CD4-positive, alpha-beta memory T cell (primary cell): Measurements from ENCODE around the gene RNASE4. TPM values are rescaled to one million over a fixed set of nuclear protein-coding genes. Genes with fewer than 3 reads are reported as not detected.

ENCODE experiments used
- CTCF ChIA-PET: fragments of 350-600 bp; sonication (Branson Sonifier 250); formaldehyde crosslinking; loops from one replicate; lab custom pipeline; 2021; ENCODE audit warnings: inconsistent platforms; ENCODE audit not compliant: partially characterized antibody; lab: Charles Lee
- POLR2A ChIA-PET: fragments of 350-600 bp; sonication (Branson Sonifier 250); formaldehyde crosslinking; loops from one replicate; lab custom pipeline; 2021; ENCODE audit not compliant: partially characterized antibody; lab: Charles Lee
- DNase-seq, 5 donors: peaks; one replicate each; pipeline versions ENCODE4 v3.0.0 to v3.0.0-alpha.2; 2020 to 2022; ENCODE audit warnings: mixed read lengths in 1 of 5
- H3K27ac ChIP-seq: one replicate; pipeline ENCODE4 v1.7.0; 2013; ENCODE audit warnings: low read depth, low read length
- H3K27me3 ChIP-seq: 2 replicates; pipeline ENCODE4 v1.7.0; 2013; ENCODE audit warnings: mild to moderate bottlenecking, low read length, moderate library complexity; ENCODE audit not compliant: insufficient read depth
- H3K36me3 ChIP-seq: 2 replicates; pipeline ENCODE4 v1.7.0; 2013; ENCODE audit warnings: mild to moderate bottlenecking, low read length, moderate library complexity; ENCODE audit not compliant: insufficient read depth
- H3K4me1 ChIP-seq: 2 replicates; pipeline ENCODE4 v1.7.0; 2013; ENCODE audit warnings: mild to moderate bottlenecking, low read length, moderate library complexity; ENCODE audit not compliant: insufficient read depth
- H3K4me3 ChIP-seq, 2 donors: one replicate each; pipeline ENCODE4 v1.7.0; 2013; ENCODE audit warnings: low read length in 2 of 2, mild to moderate bottlenecking in 1 of 2
- H3K9me3 ChIP-seq, 2 donors: one replicate each; pipeline ENCODE4 v1.7.0; 2013; ENCODE audit warnings: low read length in 2 of 2, control low read depth in 1 of 2; ENCODE audit not compliant: control insufficient read depth in 1 of 2
- H3K27ac Mint-ChIP-seq, 7 donors: one replicate each; pipeline ENCODE4 v1.8.0; 2020 to 2021; ENCODE audit warnings: mixed read lengths in 7 of 7, mild to moderate bottlenecking in 6 of 7, inconsistent platforms in 3 of 7, moderate library complexity in 3 of 7
- H3K27me3 Mint-ChIP-seq, 2 donors: one replicate each; pipeline ENCODE4 v1.8.0; 2020 to 2021; ENCODE audit warnings: mixed read lengths in 2 of 2
- H3K36me3 Mint-ChIP-seq, 2 donors: one replicate each; pipeline ENCODE4 v1.8.0; 2020 to 2021; ENCODE audit warnings: mixed read lengths in 2 of 2, inconsistent platforms in 1 of 2, mild to moderate bottlenecking in 1 of 2
- H3K4me1 Mint-ChIP-seq, 4 donors: one replicate each; pipeline ENCODE4 v1.8.0; 2020 to 2021; ENCODE audit warnings: mixed read lengths in 4 of 4, mild to moderate bottlenecking in 1 of 4
- H3K4me3 Mint-ChIP-seq, 8 donors: one replicate each; pipeline ENCODE4 v1.8.0; 2020 to 2021; ENCODE audit warnings: mixed read lengths in 8 of 8, mild to moderate bottlenecking in 7 of 8, moderate library complexity in 6 of 8, inconsistent platforms in 3 of 8
- H3K9me3 Mint-ChIP-seq, 8 donors: one replicate each; pipeline ENCODE4 v1.8.0; 2020 to 2021; ENCODE audit warnings: mixed read lengths in 8 of 8, mild to moderate bottlenecking in 5 of 8, inconsistent platforms in 3 of 8, moderate library complexity in 1 of 8
- intact Hi-C: fragments of 100-400 bp; cut with micrococcal nuclease; formaldehyde crosslinking; loops from one replicate; pipeline ENCODE4 v1.15.1; 2023
- polyA plus RNA-seq, 2 donors: library from polyadenylated mRNA; unstranded; fragments of 300-500 nt; fragmentation: Illumina TruSeq; gene quantifications; one replicate each; pipeline ENCODE4 v1.2.3, GENCODE V29; 2021
- total RNA-seq, 2 experiments: library from RNA; stranded (reverse); gene quantifications; one replicate each; pipeline ENCODE4 v1.2.3, GENCODE V29; 2021

The RNASE4 gene
- total and polyA plus RNA-seq, 4 experiments from 2014 or later: 1.6 to 2.6 (median 2.3) TPM

DNA sequence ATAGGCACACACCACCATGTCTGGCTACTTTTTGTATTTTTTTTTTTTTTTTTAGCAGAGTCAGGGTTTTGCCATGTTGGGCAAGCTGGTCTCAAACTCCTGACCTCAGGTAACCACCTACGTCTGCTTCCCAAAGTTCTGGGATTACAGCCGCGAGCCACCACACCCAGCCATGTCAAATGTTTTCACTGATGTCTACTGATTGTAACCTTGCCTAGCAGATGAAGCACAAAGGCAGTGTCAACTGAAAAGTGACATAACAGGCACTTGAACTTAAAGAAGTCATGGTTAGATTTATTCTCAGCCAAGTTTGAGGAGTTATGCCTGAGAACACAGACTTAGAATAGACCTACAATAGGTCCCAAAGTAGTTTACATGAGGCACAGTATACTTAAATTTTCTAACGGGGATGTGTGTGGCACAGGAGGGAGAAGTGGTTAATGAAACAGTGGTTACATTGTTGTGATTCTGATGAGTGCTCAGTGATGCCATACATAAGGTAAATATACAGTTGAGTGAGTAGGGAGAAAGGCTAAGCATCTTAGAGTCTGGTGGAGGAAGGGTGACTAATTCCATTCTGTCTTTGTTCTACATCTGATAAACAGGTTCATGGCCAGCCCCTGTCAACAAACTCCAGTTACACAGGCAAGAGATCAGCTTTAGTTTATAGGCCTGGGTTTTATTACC, 12.6 kb upstream of the RNASE4 start:
- ChIA-PET CTCF (interaction anchor here (1.0 to 4.6 kb wide), 2 partner anchors 9 to 14 kb away, joined by 3 to 17 read pairs; no protein-coding TSS in a partner anchor), POLR2A (interaction anchor here (0.9 kb wide), 1 partner anchor 12 kb away, joined by 3 read pairs; the partner anchor contains the start of gene RNASE4)
- H3K4me1 ChIP-seq: peaks cover 16% of the 10 kb centered on the region
- no peak overlapping the region for H3K4me3 Mint-ChIP-seq
- peaks cover 9 to 19% (median 13%) of the 10 kb centered on the region in 4 donors for H3K4me1 Mint-ChIP-seq
- no peak overlapping the region for H3K4me3 ChIP-seq
- H3K9me3 ChIP-seq: no peaks in the 10 kb centered on the region
- no peaks in the 10 kb centered on the region for H3K27me3 Mint-ChIP-seq
- DNase-seq: no peak
- H3K36me3 ChIP-seq: no peaks in the 10 kb centered on the region
- no peaks in the 10 kb centered on the region for H3K9me3 Mint-ChIP-seq
- intact Hi-C loops: no loop called here
- H3K27me3 ChIP-seq: no peaks in the 10 kb centered on the region
- no peaks in the 10 kb centered on the region for H3K36me3 Mint-ChIP-seq
- no peak overlapping the region for H3K27ac Mint-ChIP-seq
- H3K27ac ChIP-seq: no peak overlapping the region

DNA sequence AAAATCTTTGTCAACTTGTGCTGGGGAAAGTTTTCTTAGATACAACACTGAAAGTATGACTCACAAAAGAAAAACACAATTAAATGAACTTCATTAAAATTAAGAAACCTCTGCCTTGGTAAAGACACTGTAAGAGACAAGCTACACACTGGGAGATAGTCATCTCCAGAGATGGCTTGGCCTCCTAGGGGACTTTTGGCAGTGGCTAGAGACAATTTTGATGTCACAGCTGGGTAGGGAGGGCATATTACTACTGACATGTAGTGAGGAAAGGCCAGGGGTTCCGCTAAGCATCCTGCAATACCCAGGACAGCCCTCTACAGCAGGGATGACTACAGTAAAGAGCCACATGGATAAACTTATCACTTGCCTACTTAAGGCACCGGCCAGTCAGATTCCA, 8.7 kb upstream of the RNASE4 start:
- CTCF ChIA-PET: interaction anchor here (0.8 to 11.0 kb wide), 2 partner anchors 10 to 15 kb away, joined by 3 to 87 read pairs; partner anchors contain the start of gene ANG
- Histone ChIP-seq H3K27me3 (no peaks in the 10 kb centered on the region), H3K4me1 (peaks cover 13% of the 10 kb centered on the region), H3K36me3 (no peaks in the 10 kb centered on the region), H3K9me3 (no peaks in the 10 kb centered on the region), H3K4me3 (no peak overlapping the region), H3K27ac (no peak overlapping the region)
- no peak for DNase-seq
- Mint-ChIP-seq H3K36me3 (no peaks in the 10 kb centered on the region), H3K4me1 (peaks cover 0 to 9% (median 4%) of the 10 kb centered on the region in 4 donors), H3K9me3 (no peaks in the 10 kb centered on the region), H3K4me3 (no peak overlapping the region), H3K27ac (no peak overlapping the region), H3K27me3 (no peaks in the 10 kb centered on the region)
- POLR2A ChIA-PET: no interaction called here
- intact Hi-C loops: no loop called here

DNA sequence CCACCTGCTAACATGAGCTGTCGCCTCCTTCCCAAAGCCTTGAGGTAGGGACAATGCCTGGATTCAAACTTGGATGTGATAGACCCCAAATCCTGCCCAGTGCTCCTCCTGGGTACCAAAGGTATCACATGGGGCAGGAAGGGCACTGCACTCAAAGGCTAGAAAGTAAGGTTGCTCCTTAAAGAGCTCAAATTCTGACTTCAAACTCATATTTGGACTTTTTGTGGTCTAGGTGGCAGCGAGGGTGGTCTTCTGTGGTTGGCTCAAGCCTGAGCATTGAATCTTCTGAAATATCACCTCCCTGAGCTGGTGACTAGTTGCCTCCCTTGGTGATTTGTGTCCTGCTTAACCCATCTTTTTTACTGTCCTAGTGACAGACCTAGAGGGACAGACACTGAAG, 8.3 kb upstream of the RNASE4 start:
- H3K4me1 ChIP-seq: peaks cover 17% of the 10 kb centered on the region
- peaks cover 0 to 13% (median 6%) of the 10 kb centered on the region in 4 donors for H3K4me1 Mint-ChIP-seq
- CTCF ChIA-PET: interaction anchor here (0.8 to 11.0 kb wide), 4 partner anchors 11 to 181 kb away, joined by 3 to 87 read pairs (median 4); partner anchors contain the start of gene ANG
- no peaks in the 10 kb centered on the region for H3K36me3 ChIP-seq
- no peaks in the 10 kb centered on the region for H3K27me3 Mint-ChIP-seq
- no peak overlapping the region for H3K27ac Mint-ChIP-seq
- H3K4me3 ChIP-seq: no peak overlapping the region
- H3K36me3 Mint-ChIP-seq: no peaks in the 10 kb centered on the region
- H3K4me3 Mint-ChIP-seq: no peak overlapping the region
- no peaks in the 10 kb centered on the region for H3K9me3 ChIP-seq
- H3K27ac ChIP-seq: no peak overlapping the region
- no peaks in the 10 kb centered on the region for H3K9me3 Mint-ChIP-seq
- POLR2A ChIA-PET: interaction anchor here (0.6 kb wide), 1 partner anchor 781 kb away, joined by 5 read pairs; no protein-coding TSS in a partner anchor
- intact Hi-C loops: no loop called here
- DNase-seq: no peak
- no peaks in the 10 kb centered on the region for H3K27me3 ChIP-seq

DNA sequence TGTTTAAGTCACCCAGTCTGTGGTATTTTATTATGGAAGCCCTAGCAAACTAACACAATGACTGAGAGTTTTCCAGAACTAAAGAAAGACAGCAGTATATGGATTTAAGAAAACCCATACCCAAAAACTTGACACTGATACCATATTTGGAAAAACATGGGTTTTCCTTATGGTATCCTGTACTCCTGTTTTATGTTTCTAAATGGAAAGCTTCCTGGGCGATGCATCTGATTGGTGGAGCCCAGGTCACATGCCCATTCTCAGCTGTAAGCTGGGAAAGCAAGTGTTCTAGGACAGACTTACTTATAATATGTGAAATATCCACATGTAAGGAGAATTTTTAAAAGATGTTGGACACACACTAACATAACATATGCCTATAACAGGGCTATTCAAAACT, 4.5 kb upstream of the RNASE4 start:
- peaks cover 0 to 6% (median 0%) of the 10 kb centered on the region in 8 donors for H3K9me3 Mint-ChIP-seq
- Histone ChIP-seq H3K4me3 (no peak overlapping the region), H3K36me3 (no peaks in the 10 kb centered on the region), H3K27me3 (no peaks in the 10 kb centered on the region), H3K4me1 (peaks cover 31% of the 10 kb centered on the region), H3K27ac (no peak overlapping the region), H3K9me3 (no peaks in the 10 kb centered on the region)
- no peak overlapping the region for H3K4me3 Mint-ChIP-seq
- H3K4me1 Mint-ChIP-seq: peaks cover 5 to 20% (median 12%) of the 10 kb centered on the region in 4 donors
- H3K36me3 Mint-ChIP-seq: no peaks in the 10 kb centered on the region
- intact Hi-C loops: loop anchor here (5.0 kb wide), 3 partner anchors 417 to 702 kb away; partner anchors contain the start of genes HNRNPC, SUPT16H and ZNF219
- peaks cover 0 to 8% of the 10 kb centered on the region in 2 donors for H3K27me3 Mint-ChIP-seq
- ChIA-PET POLR2A (interaction anchor here (0.5 to 6.8 kb wide), 7 partner anchors 12 to 1202 kb away, joined by 3 to 70 read pairs (median 43); partner anchors contain the start of gene PIP4P1), CTCF (interaction anchor here (1.1 to 21.1 kb wide), 5 partner anchors 11 to 291 kb away, joined by 3 to 349 read pairs (median 17); partner anchors contain the start of gene ANG)
- no peak for DNase-seq
- H3K27ac Mint-ChIP-seq: peak overlapping the region in 1 of 7 donors; percentile 57

DNA sequence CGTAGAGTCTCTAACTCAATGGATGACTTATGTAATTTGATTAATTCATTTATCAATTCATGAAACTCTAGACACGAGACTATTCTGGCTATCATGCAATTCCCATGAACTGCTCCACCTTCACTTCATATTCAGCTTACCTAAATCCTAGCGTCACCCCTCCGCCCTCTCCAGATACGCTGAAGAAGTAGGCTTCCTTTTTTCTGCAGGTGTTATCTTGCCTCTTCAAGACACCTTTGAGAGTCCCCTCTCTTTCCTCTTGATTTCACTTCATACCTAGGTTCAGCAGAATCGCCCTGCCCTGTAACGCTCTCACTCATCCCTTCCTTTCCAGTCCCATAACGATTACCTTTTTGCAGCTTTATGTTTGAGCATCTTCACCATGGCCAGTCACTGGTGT, 4.0 kb upstream of the RNASE4 start:
- Histone ChIP-seq H3K27me3 (no peaks in the 10 kb centered on the region), H3K36me3 (no peaks in the 10 kb centered on the region), H3K4me1 (peaks cover 35% of the 10 kb centered on the region), H3K9me3 (no peaks in the 10 kb centered on the region), H3K27ac (peak overlapping the region; percentile 91), H3K4me3 (peak overlapping the region; percentile 57 to 88)
- no peaks in the 10 kb centered on the region for H3K36me3 Mint-ChIP-seq
- peaks cover 0 to 8% of the 10 kb centered on the region in 2 donors for H3K27me3 Mint-ChIP-seq
- no peak overlapping the region for H3K4me3 Mint-ChIP-seq
- no peak for DNase-seq
- peaks cover 0 to 6% (median 0%) of the 10 kb centered on the region in 8 donors for H3K9me3 Mint-ChIP-seq
- peaks cover 9 to 20% (median 14%) of the 10 kb centered on the region in 4 donors for H3K4me1 Mint-ChIP-seq
- POLR2A ChIA-PET: interaction anchor here (0.5 to 6.8 kb wide), 13 partner anchors 11 to 1201 kb away, joined by 3 to 85 read pairs (median 43); partner anchors contain the start of genes PARP2, PIP4P1 and PNP
- CTCF ChIA-PET: interaction anchor here (1.1 to 21.1 kb wide), 7 partner anchors 10 to 353 kb away, joined by 3 to 349 read pairs (median 20); partner anchors contain the start of gene ANG
- intact Hi-C loops: loop anchor here (5.0 kb wide), 3 partner anchors 417 to 702 kb away; partner anchors contain the start of genes HNRNPC, SUPT16H and ZNF219
- H3K27ac Mint-ChIP-seq: no peak overlapping the region

DNA sequence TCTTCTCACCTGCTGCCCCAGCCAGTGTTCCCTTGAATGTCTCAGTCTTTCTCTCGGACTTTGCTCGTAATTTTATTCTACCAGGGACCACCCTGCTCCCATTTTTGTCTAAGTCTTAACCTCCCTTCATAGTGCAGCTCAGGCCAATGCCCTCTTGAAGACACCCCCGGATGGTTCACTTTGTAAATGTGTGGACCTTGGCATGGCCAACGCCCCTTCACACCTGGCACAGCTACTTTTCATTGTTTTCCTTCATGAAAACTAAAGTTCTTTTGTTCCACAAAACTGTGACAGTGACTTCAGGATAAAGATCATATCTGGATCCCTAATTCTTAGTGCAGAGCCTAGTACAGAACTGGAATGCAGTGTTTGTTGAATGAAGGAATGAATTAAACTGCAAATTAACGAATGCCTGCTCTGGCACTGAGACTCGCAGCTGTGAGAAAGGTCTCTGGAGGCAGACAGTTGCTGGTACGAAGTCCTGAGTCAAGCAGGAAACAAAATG, 3.5 kb upstream of the RNASE4 start:
- peaks cover 0 to 8% of the 10 kb centered on the region in 2 donors for H3K27me3 Mint-ChIP-seq
- Histone ChIP-seq H3K27ac (peak overlapping the region; percentile 91), H3K4me3 (peak overlapping the region; percentile 57 to 88), H3K36me3 (no peaks in the 10 kb centered on the region), H3K4me1 (peaks cover 35% of the 10 kb centered on the region), H3K27me3 (no peaks in the 10 kb centered on the region), H3K9me3 (no peaks in the 10 kb centered on the region)
- H3K27ac Mint-ChIP-seq: no peak overlapping the region
- peaks cover 0 to 6% (median 0%) of the 10 kb centered on the region in 8 donors for H3K9me3 Mint-ChIP-seq
- POLR2A ChIA-PET: interaction anchor here (0.9 to 6.8 kb wide), 20 partner anchors 11 to 353 kb away, joined by 3 to 85 read pairs (median 12); partner anchors contain the start of genes APEX1, CCNB1IP1, PARP2 and PIP4P1
- H3K36me3 Mint-ChIP-seq: no peaks in the 10 kb centered on the region
- no peak overlapping the region for H3K4me3 Mint-ChIP-seq
- peaks cover 9 to 20% (median 14%) of the 10 kb centered on the region in 4 donors for H3K4me1 Mint-ChIP-seq
- intact Hi-C loops: loop anchor here (1.0 to 5.0 kb wide), 4 partner anchors 18 to 701 kb away; partner anchors contain the start of genes HNRNPC, SUPT16H and ZNF219
- DNase-seq: no peak
- CTCF ChIA-PET: interaction anchor here (1.1 to 21.1 kb wide), 10 partner anchors 10 to 354 kb away, joined by 3 to 349 read pairs (median 14); partner anchors contain the start of genes ANG, PARP2 and PNP
